Kidney epithelial cell (primary cell): ENCODE measurements around the gene HDGFL3. TPM values are rescaled to one million over a fixed set of nuclear protein-coding genes. Genes with fewer than 3 reads are reported as not detected.
"Not testable (repeated sequence)": the region's sequence is repeated elsewhere in the genome, so short reads cannot be mapped to it uniquely, and the experiment has no call there.

Experiments used
- DNase-seq: peaks from one replicate; pipeline ENCODE4 v3.0.0-alpha.2; 2010; ENCODE audit warnings: low read depth
- H3K27me3 ChIP-seq: 2 replicates; pipeline ENCODE4 v1.6.0; 2011; ENCODE audit warnings: low read length; ENCODE audit not compliant: control insufficient read depth, insufficient read depth
- H3K36me3 ChIP-seq: 2 replicates; pipeline ENCODE4 v1.5.1; 2011; ENCODE audit warnings: low read length; ENCODE audit not compliant: control insufficient read depth, insufficient read depth
- H3K4me3 ChIP-seq: 2 replicates; pipeline ENCODE4 v1.5.1; 2011; ENCODE audit warnings: low read depth, mild to moderate bottlenecking, control low read depth, low read length
- CTCF ChIP-seq: IDR thresholded peaks from 2 replicates; pipeline ENCODE4 v1.5.1; 2011; ENCODE audit warnings: mild to moderate bottlenecking, moderate library complexity, low read length, control low read depth, inconsistent platforms; ENCODE audit not compliant: insufficient read depth, poor library complexity, severe bottlenecking
- total RNA-seq: library from RNA; depleted of rRNA; stranded (reverse); fragments of >200 nt; gene quantifications from 2 replicates; pipeline ENCODE4 v1.2.3, GENCODE V29; 2015

HDGFL3 gene
- total RNA-seq, 1 donor from 2014 or later: 77.3 TPM

GRCh38 chr15:83090465-83090864 is 117.2 kb downstream of the HDGFL3 start:
- Histone ChIP-seq H3K27me3 (no peaks in the 10 kb centered on the region), H3K4me3 (no peak overlapping the region), H3K36me3 (no peaks in the 10 kb centered on the region)
- TF ChIP-seq CTCF: no peak
- no peak for DNase-seq

GRCh38 chr15:83088876-83089275 is 118.7 kb downstream of the HDGFL3 start:
- Histone ChIP-seq H3K4me3 (no peak overlapping the region), H3K36me3 (no peaks in the 10 kb centered on the region), H3K27me3 (no peaks in the 10 kb centered on the region)
- no peak for DNase-seq
- no peak for TF ChIP-seq CTCF

GRCh38 chr15:83087576-83087975 is 120.0 kb downstream of the HDGFL3 start:
- TF ChIP-seq CTCF: no peak

GRCh38 chr15:83085864-83086552 is 121.6 kb downstream of the HDGFL3 start:
- not testable (repeated sequence) for H3K27me3 ChIP-seq, DNase-seq, H3K4me3 ChIP-seq, H3K36me3 ChIP-seq

More at GRCh38 chr15:83087576-83087975, 120.0 kb downstream of the HDGFL3 start:
- H3K4me3 ChIP-seq: no peak overlapping the region
- H3K36me3 ChIP-seq: no peaks in the 10 kb centered on the region
- H3K27me3 ChIP-seq: no peaks in the 10 kb centered on the region
- DNase-seq: no peak

GRCh38 chr15:83085461-83085860 is 122.2 kb downstream of the HDGFL3 start:
- H3K4me3 ChIP-seq: not testable (repeated sequence)

GRCh38 chr15:83082730-83083386 is 124.8 kb downstream of the HDGFL3 start:
- no peak for TF ChIP-seq CTCF
- Histone ChIP-seq H3K4me3 (no peak overlapping the region), H3K36me3 (no peaks in the 10 kb centered on the region), H3K27me3 (peaks cover 6% of the 10 kb centered on the region)
- no peak for DNase-seq

More at GRCh38 chr15:83085461-83085860, 122.2 kb downstream of the HDGFL3 start:
- H3K27me3 ChIP-seq, DNase-seq, H3K36me3 ChIP-seq: not testable (repeated sequence)
